ENCODE results near the gene SDE2.

Gene SDE2

GRCh38 chr1:225958041-225958440 is 41.1 kb downstream of the SDE2 start:
- no peak for TF ChIP-seq CTCF (IDR thresholded peaks at IDR 0.05; ENCODE audit: extremely low read depth, insufficient read depth, missing control alignments)
- DNase-seq (ENCODE audit: low spot score) = no peak
- in situ Hi-C loops (cut with MboI; ENCODE audit: low pct_unique_long_range_greater_than_20kb, low sequenced_read_pairs, unreplicated experiment) = no loop called here

GRCh38 chr1:225954753-225955152 is 44.4 kb downstream of the SDE2 start:
- no peak for TF ChIP-seq CTCF (IDR thresholded peaks at IDR 0.05; ENCODE audit: extremely low read depth, insufficient read depth, missing control alignments)
- in situ Hi-C loops (cut with MboI; ENCODE audit: low pct_unique_long_range_greater_than_20kb, low sequenced_read_pairs, unreplicated experiment) = no loop called here
- no peak for DNase-seq (ENCODE audit: low spot score)

- in situ Hi-C loops (cut with MboI; ENCODE audit: low pct_unique_long_range_greater_than_20kb, low sequenced_read_pairs, unreplicated experiment) = no loop called here
- no peak for TF ChIP-seq CTCF (IDR thresholded peaks at IDR 0.05; ENCODE audit: extremely low read depth, insufficient read depth, missing control alignments)
- DNase-seq (ENCODE audit: low spot score) = no peak
These were observed 45.8 kb downstream of the SDE2 start for GRCh38 chr1:225953315-225953714.

- in situ Hi-C loops (cut with MboI; ENCODE audit: low pct_unique_long_range_greater_than_20kb, low sequenced_read_pairs, unreplicated experiment) = no loop called here
- TF ChIP-seq CTCF (IDR thresholded peaks at IDR 0.05; ENCODE audit: extremely low read depth, insufficient read depth, missing control alignments) = no peak
- DNase-seq (ENCODE audit: low spot score) = no peak
These were observed 48.1 kb downstream of the SDE2 start for GRCh38 chr1:225950905-225951497.

GRCh38 chr1:225949041-225949440 is 50.1 kb downstream of the SDE2 start:
- no peak for TF ChIP-seq CTCF (IDR thresholded peaks at IDR 0.05; ENCODE audit: extremely low read depth, insufficient read depth, missing control alignments)
- in situ Hi-C loops (cut with MboI; ENCODE audit: low pct_unique_long_range_greater_than_20kb, low sequenced_read_pairs, unreplicated experiment) = no loop called here
- no peak for DNase-seq (ENCODE audit: low spot score)

GRCh38 chr1:225946803-225947202 is 52.3 kb downstream of the SDE2 start:
- TF ChIP-seq CTCF (IDR thresholded peaks at IDR 0.05; ENCODE audit: extremely low read depth, insufficient read depth, missing control alignments) = no peak
- no peak for DNase-seq (ENCODE audit: low spot score)
- in situ Hi-C loops (cut with MboI; ENCODE audit: low pct_unique_long_range_greater_than_20kb, low sequenced_read_pairs, unreplicated experiment) = no loop called here

Data from GM13977 (cell line).